Cardiac septum (tissue), 1 donor: ENCODE measurements around the gene NFATC2. TPM values are rescaled to one million over a fixed set of nuclear protein-coding genes. Genes with fewer than 3 reads are reported as not detected.

Experiments
- DNase-seq: peaks from one replicate; pipeline ENCODE4 v3.0.0-alpha.2; 2020; ENCODE audit warnings: low spot score
- intact Hi-C: fragments of 100-400 bp; cut with DNase I; formaldehyde crosslinking; loops from one replicate; pipeline ENCODE4 v1.14.0; 2022
- total RNA-seq: library from RNA; stranded (reverse); fragmentation: NEBNext Ultra II Directional; extraction: Animal tissue kit (Norgen Biotek cat#: 25700); gene quantifications from one replicate; pipeline ENCODE4 v1.2.1, GENCODE V29; 2021
- donor health status: DM: no; HTN: no; CAD: no.

The NFATC2 gene
- total RNA-seq, 1 donor from 2014 or later = 4.3 TPM

- intact Hi-C loops = no loop called here
- no peak for DNase-seq
Measured at GRCh38 chr20:51503376-51503775, 39.1 kb downstream of the NFATC2 start.

- intact Hi-C loops = no loop called here
- no peak for DNase-seq
Measured at GRCh38 chr20:51500936-51501335, 41.6 kb downstream of the NFATC2 start.

- intact Hi-C loops = no loop called here
- DNase-seq = no peak
Measured at GRCh38 chr20:51500311-51500710, 42.2 kb downstream of the NFATC2 start.

GRCh38 chr20:51498765-51499540 lies 43.6 kb downstream of the NFATC2 start:
- intact Hi-C loops = loop anchor here (10.0 kb wide), 1 partner anchor 66 kb away; no protein-coding TSS in a partner anchor
- no peak for DNase-seq

GRCh38 chr20:51497542-51498467 lies 44.7 kb downstream of the NFATC2 start:
- intact Hi-C loops = loop anchor here (10.0 kb wide), 1 partner anchor 67 kb away; no protein-coding TSS in a partner anchor
- DNase-seq = no peak

- intact Hi-C loops = loop anchor here (10.0 kb wide), 1 partner anchor 68 kb away; no protein-coding TSS in a partner anchor
- no peak for DNase-seq
Measured at GRCh38 chr20:51496964-51497363, 45.6 kb downstream of the NFATC2 start.

- DNase-seq = no peak
- intact Hi-C loops = loop anchor here (10.0 kb wide), 1 partner anchor 69 kb away; no protein-coding TSS in a partner anchor
Measured at GRCh38 chr20:51495921-51496545, 46.5 kb downstream of the NFATC2 start.

- intact Hi-C loops = loop anchor here (10.0 kb wide), 1 partner anchor 70 kb away; no protein-coding TSS in a partner anchor
Measured at GRCh38 chr20:51495291-51495690, 47.2 kb downstream of the NFATC2 start.

GRCh38 chr20:51494241-51495110 lies 48.0 kb downstream of the NFATC2 start:
- DNase-seq = no peak
- intact Hi-C loops = loop anchor here (5.0 to 10.0 kb wide), 2 partner anchors 37 to 70 kb away; no protein-coding TSS in a partner anchor

More at GRCh38 chr20:51495291-51495690, 47.2 kb downstream of the NFATC2 start:
- DNase-seq = no peak

- intact Hi-C loops = loop anchor here (5.0 to 10.0 kb wide), 2 partner anchors 36 to 71 kb away; no protein-coding TSS in a partner anchor
- no peak for DNase-seq
Measured at GRCh38 chr20:51493346-51493791, 49.1 kb downstream of the NFATC2 start.

GRCh38 chr20:51492167-51493092 lies 50.1 kb downstream of the NFATC2 start:
- intact Hi-C loops = loop anchor here (5.0 to 10.0 kb wide), 2 partner anchors 35 to 72 kb away; no protein-coding TSS in a partner anchor

GRCh38 chr20:51491393-51491792 lies 51.1 kb downstream of the NFATC2 start:
- DNase-seq = no peak
- intact Hi-C loops = loop anchor here (5.0 to 10.0 kb wide), 2 partner anchors 34 to 73 kb away; no protein-coding TSS in a partner anchor

More at GRCh38 chr20:51492167-51493092, 50.1 kb downstream of the NFATC2 start:
- no peak for DNase-seq

- intact Hi-C loops = loop anchor here (5.0 to 10.0 kb wide), 2 partner anchors 33 to 74 kb away; no protein-coding TSS in a partner anchor
Measured at GRCh38 chr20:51490635-51491034, 51.9 kb downstream of the NFATC2 start.

GRCh38 chr20:51489611-51490010 lies 52.9 kb downstream of the NFATC2 start:
- intact Hi-C loops = loop anchor here (5.0 to 10.0 kb wide), 2 partner anchors 32 to 75 kb away; no protein-coding TSS in a partner anchor
- no peak for DNase-seq

More at GRCh38 chr20:51490635-51491034, 51.9 kb downstream of the NFATC2 start:
- DNase-seq = no peak

- no peak for DNase-seq
- intact Hi-C loops = no loop called here
Measured at GRCh38 chr20:51488331-51488730, 54.2 kb downstream of the NFATC2 start.

GRCh38 chr20:51487565-51488268 lies 54.8 kb downstream of the NFATC2 start:
- intact Hi-C loops = no loop called here
- no peak for DNase-seq
